Stimulated activated CD8-positive, alpha-beta memory T cell treated with anti-CD3 and anti-CD28 coated beads, Interleukin-4, amount 100 ng/mL, for 4 hours (primary cell): Measurements from ENCODE around the gene PWWP2B.

Source experiments
- DNase-seq, 2 donors: peaks; one replicate each; pipeline ENCODE4 v3.0.0-alpha.2; 2020; ENCODE audit warnings: low read depth in 2 of 2, low spot score in 1 of 2

Gene PWWP2B

DNA sequence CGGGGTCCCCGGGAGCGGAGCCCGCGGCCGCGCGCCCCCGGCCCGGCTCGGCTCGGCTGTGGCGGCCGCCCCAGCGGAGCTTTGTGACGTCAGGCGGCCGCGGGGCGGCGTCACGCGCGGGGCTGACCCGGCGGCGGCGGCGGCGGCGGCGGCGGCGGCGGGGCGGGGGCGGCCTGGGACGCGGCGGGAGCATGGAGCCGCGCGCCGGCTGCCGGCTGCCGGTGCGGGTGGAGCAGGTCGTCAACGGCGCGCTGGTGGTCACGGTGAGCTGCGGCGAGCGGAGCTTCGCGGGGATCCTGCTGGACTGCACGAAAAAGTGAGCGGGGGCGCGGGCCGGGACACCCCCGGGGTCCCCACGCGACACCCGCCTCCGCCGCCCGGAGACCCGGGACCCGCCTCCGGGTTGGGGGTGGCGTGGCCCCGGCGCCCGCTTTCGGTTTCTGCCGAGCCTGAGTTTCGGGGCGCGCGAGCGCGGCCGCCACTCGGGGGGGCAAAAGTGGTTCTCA is at the start of gene PWWP2B:
PWWP2B (plus strand) TSS at position 165 of the 506 bp plus-strand sequence; CDS start at position 192, 27 bp downstream.
- DNase-seq: peak; percentile 23 to 45

DNA sequence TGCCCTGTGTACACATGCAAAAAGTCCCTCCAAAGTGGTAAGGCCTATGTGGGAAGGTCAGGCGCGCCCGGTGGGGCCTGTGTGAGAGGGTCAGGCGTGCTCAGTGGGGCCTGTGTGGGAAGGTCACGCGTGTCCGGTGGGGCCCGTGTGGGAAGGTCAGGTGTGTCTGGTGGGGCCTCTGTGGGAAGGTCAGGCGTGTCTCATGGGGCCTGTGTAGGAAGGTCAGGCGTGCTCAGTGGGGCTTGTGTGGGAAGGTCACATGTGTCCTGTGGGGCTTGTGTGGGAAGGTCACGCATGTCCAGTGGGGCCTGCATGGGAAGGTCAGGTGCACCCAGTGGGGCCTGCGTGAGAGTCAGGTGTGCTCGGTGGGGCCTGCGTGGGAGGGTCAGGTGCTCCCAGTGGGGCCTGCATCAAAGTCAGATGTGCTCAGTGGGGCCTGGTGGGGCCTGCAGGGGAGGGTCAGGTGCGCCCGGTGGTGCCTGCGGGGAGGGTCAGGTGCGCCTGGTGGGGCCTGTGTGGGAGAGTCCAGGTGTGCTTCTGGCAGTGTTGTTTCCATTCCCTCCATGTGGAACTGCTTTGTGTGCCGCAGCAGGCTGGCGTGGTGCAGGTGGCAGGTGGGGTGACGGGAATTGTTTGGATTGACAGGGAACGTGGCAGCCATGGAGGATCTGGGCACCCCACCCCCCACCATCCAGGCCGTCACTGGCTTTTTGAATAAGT is 49.6 kb upstream of the PWWP2B start:
- DNase-seq: no peak

DNA sequence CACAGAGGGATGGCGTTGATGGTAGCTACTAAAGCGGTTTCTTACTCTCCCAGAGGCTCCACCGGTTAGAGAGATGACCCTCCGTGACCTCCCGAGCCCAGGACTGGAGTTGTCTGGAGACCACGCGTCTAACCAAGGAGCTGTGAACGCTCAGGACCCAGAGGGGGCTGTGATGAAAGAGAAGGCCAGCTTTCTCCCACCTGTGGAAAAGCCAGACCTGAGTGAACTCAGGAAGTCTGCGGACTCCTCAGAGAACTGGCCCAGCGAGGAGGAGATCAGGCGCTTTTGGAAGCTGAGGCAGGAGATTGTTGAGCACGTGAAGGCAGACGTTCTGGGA is 49.1 kb upstream of the PWWP2B start:
- no peak for DNase-seq

DNA sequence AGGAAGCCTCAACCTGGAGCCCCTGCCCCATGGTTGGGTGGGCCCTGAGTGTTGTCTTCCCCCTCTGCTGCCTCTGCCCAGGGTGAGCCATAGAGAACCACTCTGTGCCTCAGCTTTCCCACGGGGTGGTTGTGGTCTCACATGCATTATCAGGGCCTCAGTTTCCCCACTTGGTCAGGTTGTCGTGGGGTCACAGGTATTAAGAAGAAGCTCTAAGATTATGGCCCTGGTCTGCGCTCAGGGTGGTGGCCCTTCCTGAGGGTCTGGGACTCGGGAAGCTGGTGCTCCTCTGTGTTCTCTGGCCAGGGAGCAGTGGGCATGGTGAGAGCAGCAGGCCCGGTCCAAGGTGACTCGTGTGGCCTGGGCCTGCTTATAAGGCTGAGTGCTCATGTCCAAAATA is 47.2 kb upstream of the PWWP2B start:
- no peak for DNase-seq

DNA sequence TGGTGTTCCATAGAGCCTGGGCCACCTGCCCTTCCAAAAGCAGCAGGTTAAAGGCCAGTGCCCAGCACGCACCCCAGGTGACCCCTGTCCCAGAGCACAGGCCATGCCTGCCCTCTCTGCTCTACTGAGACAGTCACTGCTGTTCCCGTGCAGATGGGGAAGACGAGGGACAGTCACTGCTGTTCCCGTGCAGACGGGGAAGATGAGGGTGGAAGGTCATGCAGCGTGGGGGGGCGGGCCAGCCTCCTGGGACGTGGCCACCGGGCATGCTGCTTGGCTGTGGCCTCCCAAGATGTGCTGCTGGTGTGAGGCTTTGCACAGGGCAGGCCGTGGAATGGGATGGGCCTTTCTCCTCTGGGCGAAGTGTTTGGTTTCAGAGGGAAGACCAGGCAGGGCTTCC is 46.6 kb upstream of the PWWP2B start:
- no peak for DNase-seq

DNA sequence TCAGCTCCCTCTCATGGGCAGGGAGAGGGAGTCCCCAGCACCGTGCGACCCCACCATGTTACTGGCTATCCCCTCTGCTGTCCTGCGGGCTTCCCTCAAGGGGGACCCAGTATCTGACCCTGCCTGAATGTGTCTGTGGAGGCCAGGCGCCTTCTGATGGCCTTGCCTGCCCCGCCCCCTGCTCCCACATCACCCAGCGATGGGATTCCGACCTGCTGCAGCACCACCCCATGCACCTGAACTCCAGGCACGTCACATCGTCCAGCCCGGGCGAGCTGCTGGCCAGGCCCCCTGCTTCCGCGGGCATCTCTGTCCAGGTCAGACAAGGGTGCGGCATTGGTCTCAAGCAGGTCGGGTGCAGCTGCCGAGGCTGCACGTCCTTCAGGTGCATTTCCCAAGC is 46.1 kb upstream of the PWWP2B start:
- no peak for DNase-seq

DNA sequence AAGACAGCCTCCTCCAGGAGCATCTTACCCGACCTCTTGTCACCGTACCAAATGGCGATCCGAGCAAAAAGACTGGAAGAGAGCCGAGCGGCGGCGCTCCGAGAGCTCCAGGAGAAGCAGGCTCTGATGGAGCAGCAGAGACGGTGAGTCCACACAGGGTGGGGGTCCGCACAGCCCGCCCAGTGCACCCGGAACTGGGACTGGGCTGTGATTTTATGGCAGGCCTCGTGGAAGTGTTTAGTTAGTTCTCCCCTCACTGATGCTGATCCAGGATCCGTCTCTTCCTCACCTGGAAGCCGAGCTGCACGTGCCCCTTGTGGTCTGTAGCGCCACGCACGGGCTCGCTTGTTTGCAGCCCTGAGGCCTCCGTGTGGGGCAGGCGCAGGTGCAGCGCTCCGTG is 45.4 kb upstream of the PWWP2B start:
- no peak for DNase-seq

DNA sequence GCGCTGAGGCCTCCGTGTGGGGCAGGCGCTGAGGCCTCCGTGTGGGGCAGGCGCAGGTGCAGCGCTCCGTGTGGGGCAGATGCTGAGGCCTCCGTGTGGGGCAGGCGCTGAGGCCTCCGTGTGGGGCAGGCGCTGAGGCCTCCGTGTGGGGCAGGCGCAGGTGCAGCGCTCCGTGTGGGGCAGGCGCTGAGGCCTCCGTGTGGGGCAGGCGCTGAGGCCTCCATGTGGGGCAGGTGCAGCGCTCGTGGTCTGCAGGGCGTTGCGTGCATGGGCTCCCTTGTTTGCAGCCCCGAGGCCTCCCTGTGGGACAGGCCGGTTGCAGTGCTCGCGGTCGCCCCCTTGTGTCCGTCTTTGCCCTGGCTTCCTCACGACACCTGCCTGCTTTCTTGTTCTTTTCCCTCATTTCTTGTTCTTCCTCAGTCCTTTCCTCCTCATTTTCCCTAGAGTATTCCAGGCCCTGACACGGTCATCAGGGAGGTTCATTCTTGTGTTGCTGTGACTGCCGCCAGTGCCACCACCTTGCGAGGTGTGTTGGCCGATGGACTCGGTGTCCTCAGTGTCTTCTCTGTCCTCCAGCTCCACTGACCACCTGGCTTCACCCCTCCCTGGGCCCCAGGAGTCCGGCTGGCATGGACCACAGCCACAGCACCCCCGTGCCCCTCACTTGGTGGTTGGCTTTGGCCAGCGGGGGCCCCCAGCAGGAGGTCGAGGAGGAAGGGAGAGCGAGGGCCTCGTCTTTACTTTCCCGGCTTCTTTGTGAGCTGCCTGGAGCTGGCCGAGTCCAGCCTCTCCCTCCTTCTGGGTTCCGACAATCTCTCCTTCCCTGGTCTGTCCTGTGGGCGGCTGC is 44.3 kb upstream of the PWWP2B start:
- peak; percentile 47 to 67 for DNase-seq

DNA sequence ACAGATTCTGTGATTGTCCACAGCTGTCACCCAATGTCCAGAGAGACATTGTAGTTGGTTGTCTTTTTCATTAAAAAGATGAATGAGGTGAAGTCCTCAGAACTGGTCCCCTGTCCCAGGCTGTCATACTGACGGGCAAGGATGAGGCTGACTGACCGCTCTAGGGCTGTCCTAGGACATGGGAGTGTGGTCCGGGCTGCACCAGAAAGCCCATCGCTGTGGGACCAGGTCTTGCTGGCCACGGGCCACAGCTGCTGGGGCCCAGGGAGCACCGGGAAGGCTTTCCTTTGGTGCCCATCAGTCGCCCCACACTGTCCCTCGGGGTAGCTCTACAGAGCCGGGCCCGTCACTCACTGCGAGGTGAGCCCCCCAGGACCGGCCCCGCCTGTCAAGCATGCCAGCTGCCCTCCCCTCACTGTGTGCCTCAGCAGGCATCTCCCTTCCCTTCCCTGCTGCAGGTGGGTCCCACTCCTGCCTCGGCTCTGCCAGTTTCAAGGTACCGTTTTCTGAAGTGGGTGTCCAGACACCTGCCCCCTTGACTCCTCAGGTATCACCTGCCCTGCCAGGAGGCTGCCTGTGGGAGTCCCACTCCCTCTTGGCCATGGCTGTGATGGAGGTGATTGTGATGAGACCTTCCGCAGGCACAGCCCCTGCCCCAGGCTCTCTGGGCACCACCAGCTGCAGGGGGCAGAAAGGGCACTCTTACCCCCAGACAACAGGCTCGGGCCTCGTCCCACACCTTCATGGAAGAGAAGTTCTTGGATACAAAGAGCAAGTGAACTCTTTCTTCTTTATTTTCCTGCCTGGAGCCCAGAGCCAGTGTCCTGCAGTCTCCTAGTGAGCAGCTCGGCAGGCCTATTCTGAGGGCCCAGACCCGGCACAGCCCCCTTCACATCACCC is 43.3 kb upstream of the PWWP2B start:
- DNase-seq: no peak

DNA sequence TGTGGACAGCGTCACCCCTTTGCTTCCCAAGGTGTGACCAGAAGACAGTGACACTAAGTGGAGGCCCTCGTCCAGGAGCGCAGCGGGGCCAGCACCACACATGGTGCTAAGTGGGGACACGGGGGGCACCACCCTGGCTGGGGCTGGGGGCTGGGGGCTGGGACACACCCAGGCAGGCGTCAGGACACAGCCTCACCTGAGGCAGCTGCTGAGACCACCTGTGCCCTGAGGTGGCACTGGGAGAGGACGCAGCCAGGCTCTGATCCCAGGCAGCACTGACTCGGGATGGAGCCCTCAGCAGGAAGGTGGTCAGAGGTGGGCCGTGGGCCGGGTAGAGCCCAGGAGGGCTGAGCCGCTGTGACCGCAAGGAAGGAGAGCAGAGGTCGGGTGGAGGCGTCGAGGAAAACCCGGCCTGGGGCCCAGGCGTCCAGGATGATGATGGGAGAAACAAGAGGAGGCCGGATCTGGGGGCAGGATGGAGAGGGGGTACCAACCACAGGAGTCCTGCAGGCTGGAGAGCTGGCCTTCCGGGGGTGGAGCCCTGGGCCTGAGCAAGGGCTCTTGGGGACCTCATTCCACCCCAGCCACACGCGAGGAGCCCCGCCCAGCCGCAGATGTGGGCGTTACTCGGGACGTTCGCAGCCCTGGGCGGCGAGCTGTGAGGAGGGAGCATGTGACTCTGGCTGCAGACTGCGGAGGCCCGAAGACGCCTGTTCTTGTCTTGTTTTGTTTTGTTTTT is 42.5 kb upstream of the PWWP2B start:
- no peak for DNase-seq

DNA sequence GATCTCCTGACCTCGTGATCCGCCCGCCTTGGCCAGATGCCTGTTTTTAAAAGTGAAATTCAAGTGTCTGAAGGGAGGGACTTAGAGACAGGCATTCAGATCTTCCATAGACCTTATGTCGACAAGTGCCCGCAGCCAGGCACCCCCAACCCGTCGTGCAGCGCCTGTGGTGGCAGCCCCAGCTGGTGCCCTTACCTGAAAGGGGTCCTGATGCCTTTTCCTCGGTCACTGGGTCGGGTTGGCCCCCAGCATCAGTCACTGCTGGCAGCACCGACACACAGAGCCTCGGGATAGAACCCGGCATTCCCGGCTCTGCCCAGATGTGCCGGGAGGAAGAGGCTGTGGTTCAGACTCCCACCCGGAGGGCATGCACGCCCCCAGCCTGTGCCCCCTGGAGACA is 41.7 kb upstream of the PWWP2B start:
- no peak for DNase-seq

DNA sequence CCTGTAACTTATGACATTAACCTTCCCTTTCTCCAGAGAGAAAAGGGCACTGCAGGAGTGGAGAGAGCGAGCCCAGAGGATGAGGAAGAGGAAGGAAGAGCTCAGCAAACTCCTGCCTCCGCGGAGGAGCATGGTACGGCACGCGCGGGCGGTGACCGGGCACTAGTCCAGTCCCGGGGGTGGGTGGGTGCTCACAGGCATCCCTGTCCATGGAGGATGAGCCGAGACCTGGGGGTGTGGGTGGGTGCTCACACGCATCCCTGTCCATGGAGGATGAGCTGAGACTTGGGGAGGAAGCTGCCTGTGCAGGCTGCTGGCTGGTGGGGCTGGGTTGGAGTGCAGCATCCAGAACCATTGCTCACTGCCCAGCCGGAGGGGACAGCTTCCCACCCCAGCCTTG is 41.2 kb upstream of the PWWP2B start:
- DNase-seq: no peak

DNA sequence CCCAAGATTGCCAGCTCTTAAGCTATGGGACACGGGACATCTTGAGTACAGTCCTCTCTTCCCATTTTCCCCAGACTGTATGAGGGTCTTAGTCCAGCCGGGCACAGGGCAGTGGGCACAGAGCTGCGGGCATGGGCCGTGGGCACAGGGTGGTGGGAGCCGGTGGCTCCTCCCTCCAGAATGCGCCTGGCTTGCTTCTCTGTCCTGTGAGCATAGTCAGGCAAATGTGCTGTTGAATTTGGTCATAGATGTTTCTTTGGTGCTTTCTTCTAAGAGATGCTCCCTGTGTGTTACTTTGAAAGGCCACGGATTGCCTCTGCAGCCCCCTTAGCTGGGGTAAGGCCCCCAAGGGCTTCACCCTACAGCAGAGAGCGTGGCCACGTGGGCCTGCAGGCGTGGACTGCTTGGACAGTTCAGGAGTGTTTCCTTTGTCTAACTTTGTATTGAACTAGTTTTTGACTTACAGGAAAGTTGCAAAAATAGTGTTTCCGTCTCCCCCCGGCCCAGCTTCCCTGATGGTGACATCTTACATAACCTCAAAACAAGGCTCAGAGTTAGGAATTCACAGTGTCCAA is 40.3 kb upstream of the PWWP2B start:
- DNase-seq: no peak

DNA sequence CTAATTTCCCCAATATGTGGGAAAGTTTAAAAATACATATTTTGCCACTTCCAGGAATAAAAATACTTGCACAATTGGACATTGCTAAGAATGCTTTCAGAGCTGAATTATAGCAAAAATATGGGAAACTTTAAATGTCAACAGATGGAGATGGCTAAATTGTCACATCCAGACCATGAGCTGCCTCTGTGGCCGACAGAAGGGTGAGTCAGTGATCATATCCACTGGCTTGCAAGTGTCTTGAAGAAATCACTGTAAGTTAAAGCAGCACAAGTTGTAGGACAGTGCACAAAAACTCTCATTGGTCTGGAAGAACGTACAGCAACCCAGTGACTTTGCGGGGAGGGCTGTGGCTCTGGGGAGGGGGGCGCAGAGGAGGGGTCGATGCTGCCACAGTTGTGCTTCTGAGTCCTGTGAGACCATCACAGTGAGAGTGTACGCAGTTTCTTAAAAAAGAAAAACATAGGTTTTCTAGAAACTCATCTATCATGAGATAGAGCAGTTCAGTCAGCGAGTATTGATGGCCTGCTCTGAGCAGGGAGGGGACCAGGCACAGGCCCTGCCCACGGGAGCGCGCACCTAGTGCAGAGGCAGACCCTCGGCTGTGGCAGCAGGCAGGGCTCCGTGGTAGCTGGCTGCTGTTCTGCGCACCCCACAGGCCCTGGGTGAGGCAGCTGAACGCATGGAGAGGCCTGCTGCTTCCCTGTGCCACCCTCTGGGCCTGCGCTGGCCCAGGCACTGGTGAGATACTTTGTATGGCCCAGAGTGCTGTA is 39.5 kb upstream of the PWWP2B start:
- no peak for DNase-seq

DNA sequence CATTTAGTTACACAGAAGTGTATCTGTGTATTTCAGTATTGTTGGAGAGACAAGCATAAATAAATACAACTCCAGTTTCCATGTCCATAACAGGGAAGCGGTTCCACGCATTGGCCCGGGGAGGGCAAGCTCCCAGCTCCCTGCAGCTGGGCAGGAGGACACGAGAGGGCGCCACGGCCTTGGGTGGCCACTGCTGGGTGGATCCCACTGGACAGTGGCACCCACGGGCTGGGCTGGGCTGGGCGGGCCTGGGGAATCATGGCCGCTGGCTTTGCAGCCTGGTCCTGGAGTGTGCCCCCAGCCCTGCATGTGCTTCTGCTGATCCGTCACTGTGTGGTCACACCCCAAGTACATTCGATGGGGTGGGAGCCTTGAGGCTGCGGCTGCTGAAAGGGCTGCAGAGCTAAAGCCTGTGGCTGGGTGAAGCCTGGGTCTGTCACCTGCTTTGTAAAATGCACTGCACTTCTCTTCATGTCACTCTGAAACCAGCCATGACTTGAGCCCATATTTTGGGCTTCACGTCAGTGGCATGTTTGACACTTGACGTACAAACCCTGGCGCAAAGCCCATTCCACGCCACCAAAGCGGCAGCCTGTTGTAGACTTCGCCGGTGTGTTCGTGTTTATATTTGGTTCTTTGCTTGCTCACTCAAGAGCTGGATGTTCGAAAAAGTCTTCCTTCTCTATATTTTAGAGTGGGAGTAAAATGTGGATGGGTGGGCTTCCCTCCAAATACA is 37.5 kb upstream of the PWWP2B start:
- DNase-seq: no peak

DNA sequence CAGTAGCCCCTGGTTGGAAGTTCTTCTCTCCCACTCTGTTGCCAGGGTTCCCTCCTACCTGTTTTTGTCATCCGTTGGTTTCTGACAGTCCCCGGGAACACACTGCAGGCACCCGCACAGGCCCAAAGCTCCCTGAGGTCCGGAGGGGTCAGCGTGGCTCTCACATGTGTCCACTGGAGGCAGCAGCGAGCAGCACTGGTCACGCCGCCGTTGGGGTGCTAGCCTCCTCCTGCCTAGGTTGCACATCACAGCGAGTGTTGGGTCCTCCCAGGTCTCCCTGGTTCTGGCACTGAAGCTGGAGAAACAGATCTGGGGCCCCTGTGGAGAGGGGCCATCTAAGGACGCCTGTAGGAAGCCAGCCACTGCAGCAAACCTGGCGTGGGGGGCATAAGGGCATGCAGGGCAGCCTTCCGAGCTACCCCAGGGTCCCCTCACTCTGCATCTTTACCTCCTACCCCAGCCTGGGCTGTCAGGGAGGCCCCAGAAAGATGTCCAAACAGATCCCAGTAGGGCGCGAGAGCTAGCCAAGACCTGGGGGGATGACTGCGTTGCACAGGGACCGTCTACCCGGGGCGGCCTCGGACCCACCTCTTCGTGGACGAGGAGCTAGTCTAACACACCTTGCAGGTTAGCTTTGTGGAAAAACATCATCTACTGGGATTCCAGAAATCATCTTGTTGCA is 36.1 kb upstream of the PWWP2B start:
- DNase-seq: no peak

DNA sequence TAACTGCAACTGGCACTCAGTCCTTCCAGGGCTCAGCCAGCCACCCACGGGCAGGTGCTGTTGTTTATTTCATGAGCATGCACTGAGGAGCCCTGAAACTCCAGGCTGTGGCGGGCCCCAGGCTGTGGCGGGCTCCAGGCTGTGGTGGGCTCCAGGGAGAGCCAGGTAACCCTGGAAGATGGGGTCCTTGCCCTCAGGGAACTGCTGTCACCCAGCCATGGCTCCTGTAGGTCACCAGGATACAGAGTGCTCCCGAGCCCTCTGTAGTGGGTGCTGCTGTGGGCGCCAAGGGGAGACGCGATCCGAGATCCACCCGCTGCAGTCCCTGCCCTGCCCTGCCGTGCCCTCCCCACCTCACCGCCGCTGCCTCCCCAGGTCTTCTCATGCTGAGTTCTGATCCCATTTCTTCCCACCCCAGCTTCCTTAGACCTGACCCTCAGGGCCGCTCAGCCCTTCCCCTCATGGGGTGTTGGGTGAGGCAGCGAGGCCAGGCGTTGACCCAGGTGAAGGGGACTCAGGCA is 35.4 kb upstream of the PWWP2B start:
- no peak for DNase-seq

DNA sequence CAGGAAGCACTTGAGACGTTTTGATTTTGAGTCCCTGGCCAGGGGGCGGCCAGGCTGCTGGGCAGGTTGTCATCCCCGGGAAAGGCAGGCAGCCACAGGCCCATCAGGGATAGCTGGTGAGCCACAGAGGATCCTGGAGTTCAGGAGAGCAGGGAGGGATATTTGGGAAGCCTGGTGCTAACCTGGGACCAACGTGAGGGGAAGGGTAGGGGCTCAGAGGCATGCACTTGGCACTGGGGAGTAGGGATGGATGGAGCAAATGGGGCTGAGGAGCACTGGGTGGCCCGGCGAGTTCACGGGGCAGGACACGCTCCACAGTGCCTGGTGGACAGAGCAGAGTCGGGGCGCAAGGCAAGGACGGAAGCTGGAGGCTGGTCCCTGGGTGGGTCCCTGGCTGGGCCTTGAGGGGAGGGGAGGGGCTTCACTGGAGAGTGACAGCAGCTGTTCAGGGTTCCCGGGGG is 34.8 kb upstream of the PWWP2B start:
- DNase-seq: no peak
